Neuronal stem cell (in vitro differentiated cells): Measurements from ENCODE around the gene SHROOM3.

Experiments
- DNase-seq: peaks from one replicate; pipeline ENCODE4 v3.0.0-alpha.2; 2013; ENCODE audit warnings: low spot score
- H2AFZ ChIP-seq: one replicate; pipeline ENCODE4 v1.6.1; 2013; ENCODE audit warnings: mild to moderate bottlenecking, low read length, inconsistent platforms
- H2AK5ac ChIP-seq: 2 replicates; pipeline ENCODE4 v1.6.1; 2013; ENCODE audit warnings: low read depth, mild to moderate bottlenecking, inconsistent platforms, low read length, moderate library complexity, mixed read lengths
- H2BK120ac ChIP-seq: 2 replicates; pipeline ENCODE4 v1.6.1; 2013; ENCODE audit warnings: low read depth, mild to moderate bottlenecking, inconsistent platforms, low read length, moderate library complexity, mixed read lengths
- H2BK12ac ChIP-seq: one replicate; pipeline ENCODE4 v1.6.1; 2013; ENCODE audit warnings: low read length, inconsistent platforms
- H2BK15ac ChIP-seq: 2 replicates; pipeline ENCODE4 v1.6.1; 2013; ENCODE audit warnings: mild to moderate bottlenecking, low read length, inconsistent platforms, mixed read lengths
- H2BK5ac ChIP-seq: one replicate; pipeline ENCODE4 v1.6.1; 2013; ENCODE audit warnings: inconsistent platforms, mild to moderate bottlenecking, low read length, moderate library complexity
- H3K14ac ChIP-seq: one replicate; pipeline ENCODE4 v1.6.1; 2013; ENCODE audit warnings: low read length, inconsistent platforms
- H3K18ac ChIP-seq: 2 replicates; pipeline ENCODE4 v1.6.1; 2013; ENCODE audit warnings: low read length, inconsistent platforms
- H3K23ac ChIP-seq: 2 replicates; pipeline ENCODE4 v1.6.1; 2013; ENCODE audit warnings: low read depth, mild to moderate bottlenecking, mixed read lengths, low read length, inconsistent platforms; ENCODE audit not compliant: poor library complexity
- H3K27ac ChIP-seq: replicated peaks from 3 replicates; pipeline ENCODE4 v1.5.1; 2013; ENCODE audit warnings: low read length, inconsistent platforms
- H3K27me3 ChIP-seq, 3 experiments: 2 replicates each; pipeline ENCODE4 v1.6.1; 2013; ENCODE audit warnings: low read length in 3 of 3, mild to moderate bottlenecking in 2 of 3, inconsistent platforms in 1 of 3, low read depth in 1 of 3, mixed read lengths in 1 of 3, moderate library complexity in 1 of 3; ENCODE audit not compliant: control insufficient read depth in 3 of 3, insufficient read depth in 3 of 3
- H3K36me3 ChIP-seq, 2 donors: replicated peaks in 1 of 2; 2 replicates each; pipeline ENCODE4 v1.6.1; 2013; ENCODE audit warnings: low read length in 2 of 2; ENCODE audit not compliant: control insufficient read depth in 2 of 2, insufficient read depth in 2 of 2
- H3K4ac ChIP-seq: 2 replicates; pipeline ENCODE4 v1.6.1; 2013; ENCODE audit warnings: inconsistent platforms, mild to moderate bottlenecking, low read length, moderate library complexity
- H3K4me1 ChIP-seq, 2 donors: 1 replicate in 1 of 2; 2 replicates in 1 of 2; pipeline ENCODE4 v1.6.1; 2013; ENCODE audit warnings: low read length in 2 of 2, low read depth in 1 of 2; ENCODE audit not compliant: control insufficient read depth in 2 of 2, insufficient read depth in 1 of 2
- H3K4me2 ChIP-seq: one replicate; pipeline ENCODE4 v1.6.1; 2013; ENCODE audit warnings: mild to moderate bottlenecking, low read length, inconsistent platforms; ENCODE audit not compliant: insufficient read depth, poor library complexity, severe bottlenecking
- H3K4me3 ChIP-seq, 2 donors: 2 replicates each; pipeline ENCODE4 v1.5.1; 2013; ENCODE audit warnings: low read length in 2 of 2, mild to moderate bottlenecking in 2 of 2, inconsistent platforms in 1 of 2, moderate library complexity in 1 of 2
- H3K79me1 ChIP-seq: one replicate; pipeline ENCODE4 v1.6.1; 2013; ENCODE audit warnings: low read depth, mild to moderate bottlenecking, inconsistent platforms, low read length, moderate library complexity
- H3K9ac ChIP-seq: one replicate; pipeline ENCODE4 v1.6.1; 2013; ENCODE audit warnings: mild to moderate bottlenecking, low read depth, low read length, inconsistent platforms; ENCODE audit not compliant: poor library complexity
- H3K9me3 ChIP-seq, 2 donors: replicated peaks in 1 of 2; 2 replicates each; pipeline versions ENCODE3 to v1.6.1; 2013; ENCODE audit warnings: low read length in 2 of 2, mild to moderate bottlenecking in 2 of 2, inconsistent platforms in 1 of 2, low read depth in 1 of 2, mixed read lengths in 1 of 2, moderate library complexity in 1 of 2; ENCODE audit not compliant: control insufficient read depth in 2 of 2, insufficient read depth in 1 of 2
- H4K8ac ChIP-seq: one replicate; pipeline ENCODE4 v1.6.1; 2013; ENCODE audit warnings: low read depth, mild to moderate bottlenecking, inconsistent platforms, low read length, moderate library complexity
- H4K91ac ChIP-seq: one replicate; pipeline ENCODE4 v1.6.1; 2013; ENCODE audit warnings: low read length, low read depth, mild to moderate bottlenecking, inconsistent platforms; ENCODE audit not compliant: poor library complexity
- WGBS, 2 donors: extraction: QIAGEN DNeasy Blood & Tissue Kit; methylation state at CpG; one replicate each; pipeline ENCODE4 v1.1.7; 2013; ENCODE audit warnings: missing lambda C conversion rate in 2 of 2, mixed read lengths in 1 of 2; ENCODE audit not compliant: insufficient read length in 2 of 2, insufficient replicate concordance in 1 of 2; ENCODE audit errors: extremely low coverage in 2 of 2; 5-methylcytosine and 5-hydroxymethylcytosine counted together

SHROOM3 gene

DNA sequence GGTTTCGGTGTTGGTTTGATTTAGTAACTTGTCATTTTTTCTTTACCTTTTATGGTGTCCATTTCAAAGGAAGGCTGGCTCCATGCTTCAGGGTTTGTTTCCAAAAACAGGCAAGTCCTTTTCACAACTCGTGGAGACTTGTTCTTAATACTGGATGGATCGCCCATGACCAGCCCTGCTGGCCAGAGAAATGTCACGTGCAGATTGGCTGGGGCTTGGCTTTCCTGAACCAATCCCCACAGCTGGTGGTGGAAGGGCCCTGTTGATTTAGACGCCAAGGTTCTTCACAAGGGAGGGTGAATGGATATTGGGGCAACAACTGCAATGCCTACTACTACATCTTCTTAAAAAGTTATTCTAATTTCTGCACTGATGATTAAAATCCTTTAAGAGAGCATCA lies 92.6 kb downstream of the SHROOM3 start:
- Histone ChIP-seq H3K23ac (no peak overlapping the region), H3K4me2 (no peak overlapping the region), H2BK15ac (no peak overlapping the region), H3K36me3 (peaks cover 0 to 32% of the 10 kb centered on the region in 2 donors), H3K4me3 (no peak overlapping the region), H2BK5ac (no peak overlapping the region), H3K4me1 (peaks cover 0 to 3% of the 10 kb centered on the region in 2 donors), H3K18ac (no peak overlapping the region), H3K9ac (no peak overlapping the region), H2BK12ac (no peak overlapping the region), H3K27ac (no peak overlapping the region), H3K79me1 (peaks cover 5% of the 10 kb centered on the region), H4K8ac (no peak overlapping the region), H2BK120ac (no peak overlapping the region), H2AK5ac (no peak overlapping the region), H3K27me3 (no peaks in the 10 kb centered on the region), H3K14ac (no peak overlapping the region), H3K9me3 (no peaks in the 10 kb centered on the region), H4K91ac (no peak overlapping the region), H2AFZ (no peak overlapping the region), H3K4ac (no peak overlapping the region)
- no peak for DNase-seq
- WGBS, 2 donors, result no CpG with 5 or more reads among the region's 5 CpGs

DNA sequence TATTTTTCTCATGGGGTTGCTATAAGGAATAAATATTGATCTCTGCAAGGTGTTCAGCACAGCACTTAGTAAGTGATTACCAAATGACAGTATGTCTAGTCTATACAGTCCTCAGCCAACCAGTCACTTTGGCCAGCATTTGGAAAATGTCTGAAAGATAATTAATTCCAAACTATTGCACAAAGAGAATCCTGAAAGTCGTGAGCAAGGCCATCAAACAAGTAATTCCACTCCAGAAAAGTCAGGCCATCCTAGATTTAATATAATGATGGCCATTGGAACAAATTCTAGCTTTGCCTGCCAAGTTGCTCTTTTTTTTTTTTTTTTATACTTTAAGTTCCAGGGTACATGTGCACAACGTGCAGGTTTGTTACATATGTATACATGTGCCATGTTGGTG lies 96.6 kb downstream of the SHROOM3 start:
- WGBS, 2 donors, result no CpG with 5 or more reads among the region's 2 CpGs
- no peaks in the 10 kb centered on the region for H3K9me3 ChIP-seq
- H3K4me2 ChIP-seq, result no peak overlapping the region
- H3K14ac ChIP-seq, result no peak overlapping the region
- H3K4ac ChIP-seq, result no peak overlapping the region
- H2BK120ac ChIP-seq, result no peak overlapping the region
- H3K27me3 ChIP-seq, result no peaks in the 10 kb centered on the region
- no peak overlapping the region for H3K23ac ChIP-seq
- no peak overlapping the region for H4K91ac ChIP-seq
- H3K27ac ChIP-seq, result no peak overlapping the region
- H2BK15ac ChIP-seq, result no peak overlapping the region
- H3K9ac ChIP-seq, result no peak overlapping the region
- H3K4me3 ChIP-seq, result no peak overlapping the region
- no peak overlapping the region for H2AK5ac ChIP-seq
- no peak overlapping the region for H2BK5ac ChIP-seq
- no peak overlapping the region for H2BK12ac ChIP-seq
- no peak overlapping the region for H4K8ac ChIP-seq
- peaks cover 7 to 11% of the 10 kb centered on the region in 2 donors for H3K4me1 ChIP-seq
- H3K18ac ChIP-seq, result no peak overlapping the region
- H3K79me1 ChIP-seq, result peaks cover 4% of the 10 kb centered on the region
- no peak for DNase-seq
- no peak overlapping the region for H2AFZ ChIP-seq
- H3K36me3 ChIP-seq, result peaks cover 1 to 35% of the 10 kb centered on the region in 2 donors

- H3K9ac ChIP-seq, result no peak overlapping the region
- no peak for DNase-seq
- H3K23ac ChIP-seq, result no peak overlapping the region
- peaks cover 1 to 33% of the 10 kb centered on the region in 2 donors for H3K36me3 ChIP-seq
- H2BK120ac ChIP-seq, result no peak overlapping the region
- no peak overlapping the region for H2BK15ac ChIP-seq
- WGBS, 2 donors, result no CpG with 5 or more reads among the region's 2 CpGs
- no peak overlapping the region for H3K4ac ChIP-seq
- no peak overlapping the region for H3K4me3 ChIP-seq
- H2BK5ac ChIP-seq, result no peak overlapping the region
- no peak overlapping the region for H4K8ac ChIP-seq
- peaks cover 2% of the 10 kb centered on the region for H3K79me1 ChIP-seq
- H3K27ac ChIP-seq, result no peak overlapping the region
- H3K14ac ChIP-seq, result no peak overlapping the region
- no peak overlapping the region for H2AFZ ChIP-seq
- no peak overlapping the region for H3K18ac ChIP-seq
- H2BK12ac ChIP-seq, result no peak overlapping the region
- H4K91ac ChIP-seq, result no peak overlapping the region
- H2AK5ac ChIP-seq, result no peak overlapping the region
- no peaks in the 10 kb centered on the region for H3K27me3 ChIP-seq
- H3K4me1 ChIP-seq, result peaks cover 7 to 11% of the 10 kb centered on the region in 2 donors
- no peak overlapping the region for H3K4me2 ChIP-seq
- no peaks in the 10 kb centered on the region for H3K9me3 ChIP-seq
Observed at GRCh38 chr4:76532805-76533204, 97.8 kb downstream of the SHROOM3 start.

GRCh38 chr4:76533314-76533713 lies 98.3 kb downstream of the SHROOM3 start:
- H3K4ac ChIP-seq, result no peak overlapping the region
- no peak overlapping the region for H3K4me2 ChIP-seq
- H3K14ac ChIP-seq, result no peak overlapping the region
- no peak overlapping the region for H3K27ac ChIP-seq
- H2BK5ac ChIP-seq, result no peak overlapping the region
- H3K36me3 ChIP-seq, result peaks cover 1 to 33% of the 10 kb centered on the region in 2 donors
- no peak overlapping the region for H4K8ac ChIP-seq
- no peak overlapping the region for H3K9ac ChIP-seq
- H2BK12ac ChIP-seq, result no peak overlapping the region
- no peak overlapping the region for H2AK5ac ChIP-seq
- no peak overlapping the region for H3K18ac ChIP-seq
- no peak overlapping the region for H3K4me3 ChIP-seq
- H3K27me3 ChIP-seq, result no peaks in the 10 kb centered on the region
- no peak overlapping the region for H4K91ac ChIP-seq
- H3K9me3 ChIP-seq, result no peaks in the 10 kb centered on the region
- peaks cover 2% of the 10 kb centered on the region for H3K79me1 ChIP-seq
- no peak overlapping the region for H3K23ac ChIP-seq
- H3K4me1 ChIP-seq, result peaks cover 7 to 11% of the 10 kb centered on the region in 2 donors
- no peak for DNase-seq
- H2AFZ ChIP-seq, result no peak overlapping the region
- no peak overlapping the region for H2BK15ac ChIP-seq
- no peak overlapping the region for H2BK120ac ChIP-seq
